Activated CD8-positive, alpha-beta memory T cell treated with anti-CD3 and anti-CD28 coated beads for 48 hours (primary cell): ENCODE measurements around the gene TAS2R30.
"Not testable (repeated sequence)": the region's sequence is repeated elsewhere in the genome, so short reads cannot be mapped to it uniquely, and the experiment has no call there.

ENCODE experiments used
- DNase-seq, 3 experiments: peaks; one replicate each; pipeline ENCODE4 v3.0.0-alpha.2; 2020; ENCODE audit warnings: low read depth in 2 of 3, low spot score in 2 of 3

The TAS2R30 gene

DNA sequence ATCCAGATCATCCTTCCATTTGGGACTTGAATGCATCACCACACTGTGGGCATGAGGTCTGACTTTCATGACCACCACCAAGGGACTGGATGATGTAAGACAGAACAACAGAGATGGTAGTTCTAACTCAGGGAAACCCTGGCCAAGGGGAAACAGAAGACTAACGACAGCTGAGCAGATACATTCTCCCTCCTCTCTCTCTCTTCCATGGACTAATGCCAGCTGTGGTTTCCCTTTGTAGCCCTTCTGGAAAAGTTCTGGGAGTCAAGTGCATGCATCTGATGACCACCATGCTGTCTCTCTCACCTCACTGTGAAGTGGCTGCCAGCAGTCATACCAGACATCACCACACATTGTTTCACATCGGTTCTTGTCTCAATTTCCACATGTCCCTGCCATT is 3.4 kb downstream of the TAS2R30 start:
- no peak for DNase-seq

DNA sequence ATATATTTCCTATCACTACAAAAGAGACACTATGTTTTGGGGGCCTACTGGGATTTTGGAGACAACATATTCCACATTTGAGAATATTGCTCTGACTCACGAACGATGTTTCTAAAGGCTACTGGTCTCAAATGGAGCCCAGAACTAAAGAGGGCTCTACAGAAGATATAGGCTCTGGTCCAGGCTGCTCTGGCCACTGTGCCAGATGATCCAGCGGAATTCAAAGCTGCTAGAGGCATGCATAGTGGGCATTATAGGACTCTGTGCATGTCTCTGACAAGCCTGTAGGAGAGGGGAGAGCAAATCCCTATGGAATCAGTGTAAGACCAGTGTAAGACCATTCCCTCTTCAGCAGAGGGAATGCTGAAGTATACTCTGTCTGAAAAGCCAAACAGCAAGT is 4.1 kb downstream of the TAS2R30 start:
- DNase-seq = no peak

DNA sequence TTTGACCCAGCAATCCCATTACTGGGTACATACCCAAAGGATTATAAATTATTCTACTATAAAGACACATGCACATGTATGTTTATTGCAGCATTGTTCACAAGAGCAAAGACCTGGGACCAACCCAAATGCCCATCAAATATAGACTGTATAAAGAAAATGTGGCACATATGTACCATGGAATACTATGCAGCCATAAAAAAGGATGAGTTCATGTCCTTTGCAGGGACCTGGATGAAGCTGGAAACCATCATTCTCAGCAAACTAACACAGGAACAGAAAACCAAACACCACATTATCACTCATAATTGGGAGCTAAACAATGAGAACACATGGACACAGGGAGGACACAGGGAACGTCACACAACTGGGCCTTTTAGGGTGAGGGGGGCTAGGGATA is 20.3 kb downstream of the TAS2R30 start:
- DNase-seq = not testable (repeated sequence)

DNA sequence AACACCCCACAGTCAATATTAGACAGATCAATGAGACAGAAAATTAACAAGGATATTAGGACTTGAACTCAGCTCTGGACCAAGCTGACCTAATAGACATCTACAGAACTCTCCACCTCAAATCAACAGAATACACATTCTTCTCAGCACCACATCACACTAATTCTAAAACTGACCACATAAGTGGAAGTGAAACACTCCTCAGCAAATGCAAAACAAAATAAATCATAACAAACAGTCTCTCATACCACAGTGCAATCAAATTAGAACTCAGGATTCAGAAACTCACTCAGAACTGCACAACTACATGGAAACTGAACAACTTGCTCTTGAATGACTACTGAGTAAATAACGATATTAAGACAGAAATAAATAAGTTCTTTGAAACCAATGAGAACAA is 23.2 kb downstream of the TAS2R30 start:
- not testable (repeated sequence) for DNase-seq

DNA sequence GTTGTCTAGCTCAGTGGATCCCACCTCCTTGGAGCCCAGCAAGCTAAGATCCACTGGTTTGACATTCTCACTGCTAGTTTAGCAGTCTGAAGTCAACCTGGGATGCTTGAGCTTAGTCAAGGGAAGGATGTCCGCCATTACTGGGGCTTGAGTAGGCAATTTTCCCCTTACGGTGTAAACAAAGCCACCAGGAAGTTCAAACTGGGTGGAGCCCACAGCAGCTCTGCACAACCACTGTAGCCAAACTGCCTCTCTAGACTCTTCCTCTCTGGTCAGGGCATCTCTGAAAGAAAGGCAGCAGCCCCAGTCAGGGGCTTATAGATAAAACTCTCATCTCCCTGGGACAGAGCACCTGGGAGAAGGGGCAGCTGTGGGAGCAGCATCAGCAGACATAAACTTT is 25.6 kb downstream of the TAS2R30 start:
- DNase-seq = no peak

DNA sequence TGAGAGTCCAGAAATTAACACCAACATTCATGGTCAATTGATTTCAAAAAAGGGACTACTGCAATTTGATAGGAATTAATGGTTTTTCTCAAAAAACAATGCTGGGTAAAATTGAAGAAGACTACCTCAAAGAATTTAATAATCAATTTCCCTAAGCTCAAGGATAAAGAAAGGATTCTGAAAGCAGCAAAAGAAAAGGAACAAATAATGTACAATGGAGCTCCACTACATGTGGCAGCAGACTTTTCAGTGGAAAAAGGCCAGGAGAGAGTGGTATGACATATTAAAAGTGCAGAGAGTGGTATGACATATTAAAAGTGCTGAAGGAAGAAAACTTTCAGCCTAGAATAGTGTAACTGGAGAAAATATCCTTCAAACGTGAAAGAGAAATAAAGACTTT is 26.7 kb downstream of the TAS2R30 start:
- no peak for DNase-seq

DNA sequence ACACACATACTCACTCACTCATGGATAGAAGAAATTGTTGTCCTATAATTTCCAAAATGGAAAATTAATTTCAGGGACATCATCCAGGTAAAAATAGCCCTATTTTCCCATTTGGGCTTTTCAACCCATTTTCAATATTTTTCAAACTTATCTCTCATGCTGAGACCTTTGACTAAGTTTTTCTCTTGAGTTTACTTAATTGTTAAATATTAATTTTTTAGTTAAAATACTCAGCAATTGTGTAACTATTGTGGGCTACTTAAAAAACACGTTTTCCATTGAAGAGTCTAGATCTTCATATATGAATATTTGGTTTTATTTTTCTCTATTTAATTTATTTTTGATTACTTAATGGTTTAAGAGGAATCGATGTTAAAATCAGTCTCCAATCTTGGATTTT is 28.2 kb downstream of the TAS2R30 start:
- no peak for DNase-seq

DNA sequence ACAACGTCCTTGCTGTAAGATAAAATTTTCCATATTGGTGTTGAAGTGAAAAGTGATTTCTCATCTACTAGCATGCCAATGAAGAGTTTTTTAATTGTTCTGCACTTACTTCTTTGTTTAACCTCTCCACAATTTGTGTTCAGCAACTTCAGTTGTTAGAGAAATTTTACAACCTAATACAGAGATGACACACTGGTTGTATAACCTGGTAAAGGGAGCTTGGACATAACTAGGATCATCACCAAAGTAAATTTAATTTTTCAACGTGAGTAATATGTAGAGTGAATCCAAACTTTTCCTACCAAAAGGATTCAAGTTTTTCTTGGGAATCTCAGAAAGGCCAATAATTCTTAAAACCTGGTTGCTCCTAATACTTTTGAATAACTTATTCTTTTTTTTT is 28.9 kb downstream of the TAS2R30 start:
- DNase-seq = no peak

DNA sequence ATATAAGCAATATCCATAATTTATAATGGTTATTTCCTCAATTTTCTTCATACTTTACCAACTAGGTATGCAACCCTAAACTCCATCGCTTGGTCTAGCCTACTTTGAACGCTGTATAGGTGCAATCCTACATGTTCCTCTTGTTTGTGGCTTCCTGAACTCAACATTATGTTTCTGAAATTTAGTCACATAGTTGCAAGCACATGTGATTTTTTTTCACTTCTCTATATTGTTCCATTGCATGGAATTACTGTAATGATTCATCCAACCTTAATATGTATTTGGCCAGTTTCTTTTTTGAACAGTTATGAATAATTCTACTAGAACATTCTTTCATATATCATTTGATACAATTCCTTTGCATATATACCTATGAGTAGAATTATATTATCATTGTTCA is 39.5 kb downstream of the TAS2R30 start:
- DNase-seq = not testable (repeated sequence)

DNA sequence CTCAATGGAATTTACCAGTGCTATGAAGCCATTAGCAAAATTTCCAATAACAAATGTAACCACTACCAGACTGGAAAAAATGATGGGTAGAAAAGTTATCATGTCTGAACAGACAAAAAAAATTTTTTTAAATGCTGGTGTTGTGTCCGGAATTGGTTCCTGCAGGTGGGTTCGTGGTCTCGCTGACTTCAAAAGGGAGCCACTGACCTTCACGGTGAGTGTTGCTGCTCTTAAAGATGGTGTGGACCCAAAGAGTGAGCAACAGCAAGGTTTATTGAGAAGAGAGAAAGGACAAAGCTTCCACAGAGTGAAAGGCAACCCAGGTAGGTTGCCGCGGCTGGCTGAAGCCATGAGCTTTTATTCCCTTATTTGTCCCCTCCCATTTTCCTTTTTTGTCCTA is 42.3 kb downstream of the TAS2R30 start, which contains the start of gene TAS2R43:
TSS of gene TAS2R43 (minus strand) at position 186 of the 400 bp plus-strand sequence. CDS start at position 102, 84 bp downstream.
- no peak for DNase-seq

DNA sequence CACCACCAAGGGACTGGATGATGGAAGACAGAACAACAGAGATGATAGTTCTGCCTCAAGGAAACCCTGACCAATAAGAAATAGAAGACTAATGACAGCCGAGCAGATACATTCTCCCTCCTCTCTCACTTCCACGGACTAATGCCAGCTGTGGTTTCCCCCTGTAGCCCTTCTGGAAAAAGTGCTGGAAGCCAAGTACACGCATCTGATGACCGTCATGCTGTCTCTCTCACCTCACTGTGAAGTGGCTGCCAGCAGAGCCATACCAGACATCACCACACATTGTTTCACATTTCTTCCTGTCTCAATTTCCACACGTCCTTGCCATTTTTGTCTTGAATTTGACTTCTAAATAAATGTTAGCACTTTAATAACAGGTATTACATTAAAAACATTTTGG is 45.2 kb downstream of the TAS2R30 start:
- DNase-seq = no peak

DNA sequence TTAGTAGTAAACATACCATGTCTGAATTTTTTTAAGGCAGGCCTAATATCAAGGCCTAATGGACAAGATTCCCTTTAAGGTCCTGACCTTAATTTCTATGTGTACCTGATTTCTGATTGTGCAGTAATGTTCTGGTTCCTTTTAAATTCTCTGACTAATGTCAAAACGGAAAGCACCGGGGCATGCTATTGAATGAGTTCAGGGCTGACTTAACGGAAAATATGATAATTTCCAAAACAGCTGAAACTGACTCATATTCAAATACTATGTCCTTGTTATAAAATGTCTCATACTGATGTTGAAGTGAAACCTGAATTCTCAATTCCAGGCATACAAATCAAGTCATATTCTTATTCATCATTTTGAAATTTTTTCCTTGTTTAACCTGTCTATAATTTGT is 49.0 kb downstream of the TAS2R30 start:
- no peak for DNase-seq
